CD14-positive monocyte (primary cell): ENCODE results near the gene PHLPP1. TPM values are rescaled to one million over a fixed set of nuclear protein-coding genes. Genes with fewer than 3 reads are reported as not detected.

Experiments used
- DNase-seq, 3 donors: peaks; one replicate each; pipeline ENCODE4 v3.0.0-alpha.2; 2011 to 2022
- H2AFZ ChIP-seq: 2 replicates; pipeline ENCODE4 v1.6.0; 2012; ENCODE audit warnings: mild to moderate bottlenecking, low read depth, low read length, inconsistent platforms; ENCODE audit not compliant: insufficient read depth, poor library complexity, severe bottlenecking
- H3K27ac ChIP-seq, 2 donors: 1 replicate in 1 of 2; 2 replicates in 1 of 2; pipeline ENCODE4 v1.5.1; 2012 to 2013; ENCODE audit warnings: low read length in 2 of 2, control low read depth in 1 of 2, inconsistent platforms in 1 of 2, low read depth in 1 of 2, mild to moderate bottlenecking in 1 of 2
- H3K27me3 ChIP-seq, 2 donors: one replicate each; pipeline versions ENCODE4 v1.6.0 to v1.6.1; 2011 to 2013; ENCODE audit warnings: low read length in 2 of 2; ENCODE audit not compliant: control insufficient read depth in 2 of 2, insufficient read depth in 2 of 2
- H3K36me3 ChIP-seq, 2 donors: replicated peaks in 1 of 2; 1 replicate in 1 of 2; 2 replicates in 1 of 2; pipeline versions ENCODE4 v1.5.1 to v1.6.1; 2012 to 2013; ENCODE audit warnings: low read length in 2 of 2, control low read depth in 1 of 2, inconsistent platforms in 1 of 2, mild to moderate bottlenecking in 1 of 2; ENCODE audit not compliant: insufficient read depth in 2 of 2, control insufficient read depth in 1 of 2
- H3K4me1 ChIP-seq, 2 donors: 1 replicate in 1 of 2; 2 replicates in 1 of 2; pipeline versions ENCODE4 v1.5.1 to v1.6.1; 2012 to 2013; ENCODE audit warnings: low read length in 2 of 2, control low read depth in 1 of 2, inconsistent platforms in 1 of 2, mild to moderate bottlenecking in 1 of 2, moderate library complexity in 1 of 2; ENCODE audit not compliant: insufficient read depth in 2 of 2, control insufficient read depth in 1 of 2
- H3K4me2 ChIP-seq: replicated peaks from 2 replicates; pipeline ENCODE3; 2012; ENCODE audit warnings: low read length, moderate library complexity, mild to moderate bottlenecking; ENCODE audit not compliant: poor library complexity, severe bottlenecking; ENCODE audit errors: extremely low read depth
- H3K4me3 ChIP-seq, 3 experiments: fragments of 200-600 bp in 1 of 3; sonication (generic) in 1 of 3; replicated peaks in 1 of 3; 1 replicate in 2 of 3; 2 replicates in 1 of 3; pipeline ENCODE4 v1.5.1; 2011 to 2013; ENCODE audit warnings: low read length in 3 of 3, mild to moderate bottlenecking in 3 of 3, control low read depth in 2 of 3, low read depth in 2 of 3, inconsistent platforms in 1 of 3, moderate library complexity in 1 of 3
- H3K79me2 ChIP-seq: 2 replicates; pipeline ENCODE4 v1.6.0; 2012; ENCODE audit warnings: mild to moderate bottlenecking, control low read depth, inconsistent platforms, low read length, moderate library complexity; ENCODE audit not compliant: insufficient read depth
- H3K9ac ChIP-seq: 2 replicates; pipeline ENCODE4 v1.6.0; 2017; ENCODE audit warnings: low read length, mild to moderate bottlenecking; ENCODE audit not compliant: insufficient read depth, poor library complexity, severe bottlenecking
- H3K9me3 ChIP-seq, 2 donors: replicated peaks in 1 of 2; 1 replicate in 1 of 2; 2 replicates in 1 of 2; pipeline versions ENCODE4 v1.5.1 to v1.6.1; 2012 to 2013; ENCODE audit warnings: low read length in 2 of 2, control low read depth in 1 of 2; ENCODE audit not compliant: control insufficient read depth in 1 of 2, insufficient read depth in 1 of 2
- H4K20me1 ChIP-seq: 2 replicates; pipeline ENCODE4 v1.6.0; 2012; ENCODE audit warnings: mild to moderate bottlenecking, low read length, control low read depth, moderate library complexity; ENCODE audit not compliant: insufficient read depth
- H3K27ac Mint-ChIP-seq, 7 donors: one replicate each; pipeline ENCODE4 v1.8.0; 2020; ENCODE audit warnings: mild to moderate bottlenecking in 7 of 7, mixed read lengths in 7 of 7, moderate library complexity in 6 of 7, inconsistent platforms in 2 of 7
- H3K27me3 Mint-ChIP-seq, 3 donors: one replicate each; pipeline ENCODE4 v1.8.0; 2021 to 2022; ENCODE audit warnings: low read depth in 3 of 3, mild to moderate bottlenecking in 3 of 3, mixed read lengths in 3 of 3, moderate library complexity in 3 of 3, inconsistent platforms in 1 of 3
- H3K36me3 Mint-ChIP-seq, 2 donors: one replicate each; pipeline ENCODE4 v1.8.0; 2020; ENCODE audit warnings: mixed read lengths in 2 of 2, inconsistent platforms in 1 of 2, mild to moderate bottlenecking in 1 of 2
- H3K4me1 Mint-ChIP-seq: one replicate; pipeline ENCODE4 v1.8.0; 2020; ENCODE audit warnings: mild to moderate bottlenecking, mixed read lengths
- H3K4me3 Mint-ChIP-seq, 2 donors: one replicate each; pipeline ENCODE4 v1.8.0; 2020; ENCODE audit warnings: mild to moderate bottlenecking in 2 of 2, mixed read lengths in 2 of 2, moderate library complexity in 1 of 2
- H3K9me3 Mint-ChIP-seq, 7 donors: one replicate each; pipeline ENCODE4 v1.8.0; 2020 to 2022; ENCODE audit warnings: mixed read lengths in 7 of 7, mild to moderate bottlenecking in 6 of 7, moderate library complexity in 6 of 7, inconsistent platforms in 2 of 7
- CTCF ChIP-seq: fragments of 200-600 bp; IDR thresholded peaks from one replicate; pipeline ENCODE4 v1.8.0; 2022; ENCODE audit warnings: antibody characterized with exemption, mild to moderate bottlenecking
- WGBS: methylation state at CpG from one replicate; pipeline ENCODE4 v1.1.5; 2013; ENCODE audit warnings: missing lambda C conversion rate; ENCODE audit not compliant: insufficient coverage; 5-methylcytosine and 5-hydroxymethylcytosine counted together
- intact Hi-C, 2 donors: fragments of 100-400 bp; cut with micrococcal nuclease; formaldehyde crosslinking; loops; one replicate each; pipeline versions ENCODE4 v1.15.0 to v1.15.1; 2023
- polyA plus RNA-seq, 3 donors: library from polyadenylated mRNA; depleted of rRNA in 1 of 3; unstranded in 2 of 3; stranded (reverse) in 1 of 3; fragments of 300-500 nt in 2 of 3; fragments of >200 nt in 1 of 3; fragmentation: Illumina TruSeq in 2 of 3; gene quantifications; 1 replicate in 2 of 3; 2 replicates in 1 of 3; pipeline ENCODE4 v1.2.3, GENCODE V29; 2012 to 2021

Gene PHLPP1
- polyA plus RNA-seq, 3 donors: 0.04 to 2.0 (median 0.55) TPM

GRCh38 chr18:62811674-62812073 lies 96.3 kb downstream of the PHLPP1 start:
- Histone ChIP-seq H3K9me3 (no peaks in the 10 kb centered on the region), H3K9ac (no peak overlapping the region), H2AFZ (no peak overlapping the region), H4K20me1 (no peaks in the 10 kb centered on the region), H3K27ac (no peak overlapping the region), H3K36me3 (no peaks in the 10 kb centered on the region), H3K4me3 (no peak overlapping the region), H3K79me2 (no peaks in the 10 kb centered on the region), H3K27me3 (no peaks in the 10 kb centered on the region), H3K4me2 (no peak overlapping the region), H3K4me1 (peaks cover 20 to 27% of the 10 kb centered on the region in 2 donors)
- TF ChIP-seq CTCF: no peak
- H3K36me3 Mint-ChIP-seq: no peaks in the 10 kb centered on the region
- H3K27me3 Mint-ChIP-seq: peaks cover 0 to 3% (median 2%) of the 10 kb centered on the region in 3 donors
- intact Hi-C loops: no loop called here
- H3K4me3 Mint-ChIP-seq: no peak overlapping the region
- H3K4me1 Mint-ChIP-seq: peaks cover 27% of the 10 kb centered on the region
- no peaks in the 10 kb centered on the region for H3K9me3 Mint-ChIP-seq
- no peak for DNase-seq
- no peak overlapping the region for H3K27ac Mint-ChIP-seq

GRCh38 chr18:62812242-62812641 lies 96.9 kb downstream of the PHLPP1 start:
- Histone ChIP-seq H3K79me2 (no peaks in the 10 kb centered on the region), H3K27me3 (no peaks in the 10 kb centered on the region), H2AFZ (no peak overlapping the region), H3K27ac (no peak overlapping the region), H3K36me3 (no peaks in the 10 kb centered on the region), H3K4me3 (no peak overlapping the region), H3K4me1 (peaks cover 20 to 27% of the 10 kb centered on the region in 2 donors), H3K9me3 (no peaks in the 10 kb centered on the region), H3K4me2 (no peak overlapping the region), H3K9ac (no peak overlapping the region), H4K20me1 (no peaks in the 10 kb centered on the region)
- no peak for TF ChIP-seq CTCF
- no peak overlapping the region for H3K27ac Mint-ChIP-seq
- H3K9me3 Mint-ChIP-seq: no peaks in the 10 kb centered on the region
- H3K27me3 Mint-ChIP-seq: peaks cover 0 to 3% (median 2%) of the 10 kb centered on the region in 3 donors
- intact Hi-C loops: no loop called here
- H3K4me1 Mint-ChIP-seq: peaks cover 27% of the 10 kb centered on the region
- WGBS: no CpG with 5 or more reads among the region's 3 CpGs
- no peak overlapping the region for H3K4me3 Mint-ChIP-seq
- H3K36me3 Mint-ChIP-seq: no peaks in the 10 kb centered on the region
- DNase-seq: no peak
